GM23338 (cell line): ENCODE data around the gene TOMM7.

ENCODE experiments used
- CTCF ChIP-seq, 2 experiments: fragments of 200-600 bp in 1 of 2; sonication (generic) in 1 of 2; conservative IDR thresholded peaks; 2 replicates each; pipeline versions ENCODE4 v1.5.1 to v1.6.1; 2016 to 2017; ENCODE audit warnings: antibody characterized with exemption in 2 of 2, low read depth in 2 of 2, mild to moderate bottlenecking in 2 of 2, moderate library complexity in 1 of 2
- EZH2 ChIP-seq: fragments of 200-600 bp; sonication (generic); IDR thresholded peaks from one replicate; pipeline ENCODE4 v1.8.0; 2017; ENCODE audit warnings: antibody characterized with exemption, mild to moderate bottlenecking, low read depth; ENCODE audit not compliant: unreplicated experiment
- EZH2phosphoT487 ChIP-seq: fragments of 200-600 bp; sonication (generic); IDR thresholded peaks from one replicate; pipeline ENCODE4 v1.8.1; 2018; ENCODE audit warnings: antibody characterized with exemption; ENCODE audit not compliant: unreplicated experiment
- NANOG ChIP-seq: IDR thresholded peaks from 2 replicates; pipeline ENCODE4 v1.6.1; 2016; ENCODE audit warnings: antibody characterized with exemption, borderline replicate concordance
- POLR2AphosphoS5 ChIP-seq: IDR thresholded peaks from 2 replicates; pipeline ENCODE4 v1.6.1; 2016; ENCODE audit warnings: antibody characterized with exemption, low read depth

DNA sequence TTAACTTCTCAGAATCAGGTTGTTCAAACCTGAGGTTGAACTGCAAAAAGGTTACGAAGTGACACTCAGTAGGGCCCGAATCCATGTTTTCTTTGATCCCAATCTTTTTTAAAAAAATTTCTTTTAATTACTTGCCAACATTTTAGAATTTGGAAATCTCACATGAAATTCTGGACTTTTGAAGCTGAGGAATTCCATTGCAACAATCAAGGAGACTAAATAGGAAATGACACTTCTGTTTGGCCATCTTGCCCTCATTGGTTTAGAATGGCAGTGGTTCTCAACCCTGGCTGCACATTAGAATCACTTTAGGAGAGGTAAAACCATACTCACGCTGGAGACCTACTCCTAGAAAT is 471 bp upstream of the TOMM7 start:
- no peak for TF ChIP-seq POLR2AphosphoS5
- TF ChIP-seq CTCF (conservative IDR thresholded peaks at IDR 0.05; ENCODE audit: low read depth in 2 of 2), result no peak
- TF ChIP-seq EZH2, result no peak
- TF ChIP-seq NANOG, result no peak
- no peak for TF ChIP-seq EZH2phosphoT487
